Lower leg skin (tissue), 3 donors: ENCODE results near the gene WWTR1.

ENCODE experiments used
- POLR2A ChIP-seq, 2 donors: fragments of 450-650 bp; IDR thresholded peaks; one replicate each; pipeline ENCODE4 v1.6.1; 2016 to 2017; ENCODE audit warnings: antibody characterized with exemption in 2 of 2, mild to moderate bottlenecking in 1 of 2, moderate library complexity in 1 of 2
- TF ChIP-seq, protein P1 (sequence below), 3 donors: fragments of 450-650 bp; IDR thresholded peaks; one replicate each; pipeline ENCODE4 v1.5.1; 2016; ENCODE audit warnings: antibody characterized with exemption in 3 of 3, mild to moderate bottlenecking in 3 of 3, moderate library complexity in 2 of 3

DNA sequence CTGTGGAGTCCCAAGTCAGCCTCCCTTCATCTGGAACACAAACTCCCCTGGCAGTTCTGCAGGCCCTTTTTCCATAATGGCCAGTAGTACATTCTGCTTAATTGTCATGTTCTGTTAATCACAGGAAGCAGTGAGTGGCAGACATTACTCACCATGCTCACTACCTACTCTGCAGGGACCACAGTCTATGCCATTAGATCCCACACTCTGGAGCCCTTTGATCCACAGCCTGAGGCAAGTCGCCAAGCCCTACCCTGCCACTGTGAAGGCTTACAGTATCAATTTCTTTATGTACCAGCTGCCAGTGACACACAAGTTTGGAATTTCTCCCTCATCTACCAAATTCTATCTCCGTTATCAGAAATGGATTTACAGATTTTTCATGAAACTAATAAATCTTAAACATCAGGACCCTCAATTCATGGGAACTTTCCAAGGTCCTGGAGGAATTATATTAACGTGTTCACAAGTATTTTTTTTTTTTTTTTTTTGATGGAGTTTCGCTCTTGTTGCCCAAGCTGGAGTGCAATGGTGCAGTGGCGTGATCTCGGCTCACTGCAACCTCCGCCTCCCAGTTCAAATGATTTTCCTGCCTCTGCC lies 20.6 kb upstream of the WWTR1 start:
- TF ChIP-seq, protein P1, sequence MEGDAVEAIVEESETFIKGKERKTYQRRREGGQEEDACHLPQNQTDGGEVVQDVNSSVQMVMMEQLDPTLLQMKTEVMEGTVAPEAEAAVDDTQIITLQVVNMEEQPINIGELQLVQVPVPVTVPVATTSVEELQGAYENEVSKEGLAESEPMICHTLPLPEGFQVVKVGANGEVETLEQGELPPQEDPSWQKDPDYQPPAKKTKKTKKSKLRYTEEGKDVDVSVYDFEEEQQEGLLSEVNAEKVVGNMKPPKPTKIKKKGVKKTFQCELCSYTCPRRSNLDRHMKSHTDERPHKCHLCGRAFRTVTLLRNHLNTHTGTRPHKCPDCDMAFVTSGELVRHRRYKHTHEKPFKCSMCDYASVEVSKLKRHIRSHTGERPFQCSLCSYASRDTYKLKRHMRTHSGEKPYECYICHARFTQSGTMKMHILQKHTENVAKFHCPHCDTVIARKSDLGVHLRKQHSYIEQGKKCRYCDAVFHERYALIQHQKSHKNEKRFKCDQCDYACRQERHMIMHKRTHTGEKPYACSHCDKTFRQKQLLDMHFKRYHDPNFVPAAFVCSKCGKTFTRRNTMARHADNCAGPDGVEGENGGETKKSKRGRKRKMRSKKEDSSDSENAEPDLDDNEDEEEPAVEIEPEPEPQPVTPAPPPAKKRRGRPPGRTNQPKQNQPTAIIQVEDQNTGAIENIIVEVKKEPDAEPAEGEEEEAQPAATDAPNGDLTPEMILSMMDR (IDR thresholded peaks at IDR 0.05): no peak
- TF ChIP-seq POLR2A (IDR thresholded peaks at IDR 0.05): no peak
